ENCODE measurements around the gene LRRC3B. TPM values are rescaled to one million over a fixed set of nuclear protein-coding genes. Genes with fewer than 3 reads are reported as not detected.

LRRC3B gene
- polyA plus RNA-seq, 3 donors: not detected

- no peak overlapping the region for H3K27ac Mint-ChIP-seq
- TF ChIP-seq CTCF (IDR thresholded peaks at IDR 0.05): no peak
- H3K27me3 Mint-ChIP-seq (ENCODE audit: low read depth in 3 of 3): peaks cover 0 to 1% (median 0%) of the 10 kb centered on the region in 3 donors
- Histone ChIP-seq H3K4me1 (ENCODE audit: control insufficient read depth in 1 of 2, insufficient read depth in 2 of 2, low read length in 2 of 2) (no peaks in the 10 kb centered on the region), H3K9me3 (replicated peaks in 1 of 2; ENCODE audit: control insufficient read depth in 1 of 2, insufficient read depth in 1 of 2, low read length in 2 of 2) (peaks cover 9 to 11% of the 10 kb centered on the region in 2 donors), H4K20me1 (ENCODE audit: insufficient read depth, low read length) (no peaks in the 10 kb centered on the region), H3K36me3 (replicated peaks in 1 of 2; ENCODE audit: control insufficient read depth in 1 of 2, insufficient read depth in 2 of 2, low read length in 2 of 2) (no peaks in the 10 kb centered on the region), H3K9ac (ENCODE audit: insufficient read depth, low read length, poor library complexity, severe bottlenecking) (no peak overlapping the region), H3K4me3 (replicated peaks in 1 of 3; ENCODE audit: low read depth in 2 of 3, low read length in 3 of 3) (no peak overlapping the region), H3K79me2 (ENCODE audit: insufficient read depth, low read length) (no peaks in the 10 kb centered on the region), H3K27me3 (ENCODE audit: control insufficient read depth in 2 of 2, insufficient read depth in 2 of 2, low read length in 2 of 2) (no peaks in the 10 kb centered on the region), H3K4me2 (replicated peaks; ENCODE audit: extremely low read depth, low read length, poor library complexity, severe bottlenecking) (no peak overlapping the region), H3K27ac (ENCODE audit: low read depth in 1 of 2, low read length in 2 of 2) (no peak overlapping the region), H2AFZ (ENCODE audit: insufficient read depth, low read depth, low read length, poor library complexity, severe bottlenecking) (no peak overlapping the region)
- H3K4me3 Mint-ChIP-seq: no peak overlapping the region
- peaks cover 0 to 15% (median 4%) of the 10 kb centered on the region in 7 donors for H3K9me3 Mint-ChIP-seq
- no peaks in the 10 kb centered on the region for H3K4me1 Mint-ChIP-seq
- no peak for DNase-seq
- intact Hi-C loops (cut with micrococcal nuclease): no loop called here
- no peaks in the 10 kb centered on the region for H3K36me3 Mint-ChIP-seq
- WGBS (ENCODE audit: insufficient coverage): no CpG with 5 or more reads among the region's 4 CpGs
Observed at GRCh38 chr3:26687466-26687865, 64.9 kb downstream of the LRRC3B start.

GRCh38 chr3:26699553-26699952 lies 77.0 kb downstream of the LRRC3B start:
- DNase-seq: no peak
- Histone ChIP-seq H2AFZ (ENCODE audit: insufficient read depth, low read depth, low read length, poor library complexity, severe bottlenecking) (no peak overlapping the region), H3K4me2 (replicated peaks; ENCODE audit: extremely low read depth, low read length, poor library complexity, severe bottlenecking) (no peak overlapping the region), H3K27me3 (ENCODE audit: control insufficient read depth in 2 of 2, insufficient read depth in 2 of 2, low read length in 2 of 2) (no peaks in the 10 kb centered on the region), H3K4me3 (replicated peaks in 1 of 3; ENCODE audit: low read depth in 2 of 3, low read length in 3 of 3) (no peak overlapping the region), H3K9ac (ENCODE audit: insufficient read depth, low read length, poor library complexity, severe bottlenecking) (no peak overlapping the region), H3K79me2 (ENCODE audit: insufficient read depth, low read length) (no peaks in the 10 kb centered on the region), H3K36me3 (replicated peaks in 1 of 2; ENCODE audit: control insufficient read depth in 1 of 2, insufficient read depth in 2 of 2, low read length in 2 of 2) (no peaks in the 10 kb centered on the region), H4K20me1 (ENCODE audit: insufficient read depth, low read length) (no peaks in the 10 kb centered on the region), H3K27ac (ENCODE audit: low read depth in 1 of 2, low read length in 2 of 2) (no peak overlapping the region), H3K9me3 (replicated peaks in 1 of 2; ENCODE audit: control insufficient read depth in 1 of 2, insufficient read depth in 1 of 2, low read length in 2 of 2) (peaks cover 0 to 3% of the 10 kb centered on the region in 2 donors), H3K4me1 (ENCODE audit: control insufficient read depth in 1 of 2, insufficient read depth in 2 of 2, low read length in 2 of 2) (no peaks in the 10 kb centered on the region)
- Mint-ChIP-seq H3K4me1 (no peaks in the 10 kb centered on the region), H3K27ac (no peak overlapping the region), H3K9me3 (peaks cover 0 to 4% (median 3%) of the 10 kb centered on the region in 7 donors), H3K36me3 (no peaks in the 10 kb centered on the region), H3K4me3 (no peak overlapping the region), H3K27me3 (ENCODE audit: low read depth in 3 of 3) (no peaks in the 10 kb centered on the region)
- no peak for TF ChIP-seq CTCF (IDR thresholded peaks at IDR 0.05)
- WGBS (ENCODE audit: insufficient coverage): no CpG with 5 or more reads among the region's 2 CpGs
- intact Hi-C loops (cut with micrococcal nuclease): no loop called here
